T-helper 1 cell treated with Interleukin-12 subunit alpha and Interleukin-12 subunit beta and Interleukin-4 antibody, amounts not matched to agents 30 μg/mL and 1 μg/mL, for 36 hours (primary cell): ENCODE data around the gene F7.

Experiments used
- H3K27ac Mint-ChIP-seq: one replicate; pipeline ENCODE4 v1.8.0; 2021; ENCODE audit warnings: mild to moderate bottlenecking, mixed read lengths
- H3K27me3 Mint-ChIP-seq: one replicate; pipeline ENCODE4 v1.8.0; 2021; ENCODE audit warnings: low read depth, mixed read lengths
- H3K36me3 Mint-ChIP-seq: one replicate; pipeline ENCODE4 v1.8.0; 2021; ENCODE audit warnings: low read depth, mixed read lengths
- H3K4me1 Mint-ChIP-seq: one replicate; pipeline ENCODE4 v1.8.0; 2021; ENCODE audit warnings: low read depth, mixed read lengths
- H3K4me3 Mint-ChIP-seq: one replicate; pipeline ENCODE4 v1.8.0; 2021; ENCODE audit warnings: mild to moderate bottlenecking, moderate library complexity, mixed read lengths
- H3K9me3 Mint-ChIP-seq: one replicate; pipeline ENCODE4 v1.8.0; 2021; ENCODE audit warnings: mixed read lengths

The F7 gene

DNA sequence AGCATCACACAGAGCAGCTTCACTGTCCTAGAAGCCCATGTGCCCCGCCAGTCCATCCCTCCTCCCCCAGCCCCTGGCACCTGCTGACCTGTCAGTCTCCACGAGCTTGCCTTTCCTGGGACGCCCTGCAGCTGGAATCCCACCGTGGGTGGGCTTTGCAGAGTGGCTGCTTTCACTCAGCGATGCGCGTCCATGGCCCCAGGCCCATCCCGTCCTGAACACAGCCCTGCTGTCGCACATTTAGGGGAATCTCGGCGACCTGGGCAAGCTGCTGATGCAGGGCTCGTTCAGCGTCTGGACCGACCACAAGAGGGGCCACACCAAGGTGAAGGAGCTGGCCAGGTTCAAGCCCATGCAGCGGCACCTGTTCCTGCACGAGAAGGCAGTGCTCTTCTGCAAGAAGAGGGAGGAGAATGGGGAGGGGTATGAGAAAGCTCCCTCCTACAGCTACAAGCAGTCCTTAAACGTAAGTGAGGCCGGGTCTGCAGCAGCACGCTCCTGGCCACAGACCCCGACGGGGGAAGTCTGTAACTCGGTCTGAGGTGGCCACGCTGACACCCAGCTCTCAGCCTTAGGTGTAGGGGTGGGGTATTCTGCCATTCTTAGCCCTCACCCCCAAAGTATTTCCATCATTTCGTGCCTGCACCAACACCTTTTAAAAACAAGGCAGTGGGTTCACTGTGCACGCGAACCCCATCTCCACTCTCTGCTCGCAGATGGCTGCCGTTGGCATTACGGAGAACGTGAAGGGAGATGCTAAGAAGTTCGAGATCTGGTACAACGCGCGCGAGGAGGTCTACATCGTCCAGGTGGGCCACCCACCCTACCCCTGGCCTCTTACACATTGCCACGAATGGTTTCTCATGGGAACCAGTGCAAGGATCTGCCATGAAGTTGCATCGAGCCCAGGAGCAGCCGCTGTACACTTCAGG lies 18.3 kb upstream of the F7 start:
- H3K4me3 Mint-ChIP-seq = no peak overlapping the region
- H3K27me3 Mint-ChIP-seq = no peaks in the 10 kb centered on the region
- H3K9me3 Mint-ChIP-seq = no peaks in the 10 kb centered on the region
- no peak overlapping the region for H3K27ac Mint-ChIP-seq
- H3K4me1 Mint-ChIP-seq = no peaks in the 10 kb centered on the region
- no peaks in the 10 kb centered on the region for H3K36me3 Mint-ChIP-seq

DNA sequence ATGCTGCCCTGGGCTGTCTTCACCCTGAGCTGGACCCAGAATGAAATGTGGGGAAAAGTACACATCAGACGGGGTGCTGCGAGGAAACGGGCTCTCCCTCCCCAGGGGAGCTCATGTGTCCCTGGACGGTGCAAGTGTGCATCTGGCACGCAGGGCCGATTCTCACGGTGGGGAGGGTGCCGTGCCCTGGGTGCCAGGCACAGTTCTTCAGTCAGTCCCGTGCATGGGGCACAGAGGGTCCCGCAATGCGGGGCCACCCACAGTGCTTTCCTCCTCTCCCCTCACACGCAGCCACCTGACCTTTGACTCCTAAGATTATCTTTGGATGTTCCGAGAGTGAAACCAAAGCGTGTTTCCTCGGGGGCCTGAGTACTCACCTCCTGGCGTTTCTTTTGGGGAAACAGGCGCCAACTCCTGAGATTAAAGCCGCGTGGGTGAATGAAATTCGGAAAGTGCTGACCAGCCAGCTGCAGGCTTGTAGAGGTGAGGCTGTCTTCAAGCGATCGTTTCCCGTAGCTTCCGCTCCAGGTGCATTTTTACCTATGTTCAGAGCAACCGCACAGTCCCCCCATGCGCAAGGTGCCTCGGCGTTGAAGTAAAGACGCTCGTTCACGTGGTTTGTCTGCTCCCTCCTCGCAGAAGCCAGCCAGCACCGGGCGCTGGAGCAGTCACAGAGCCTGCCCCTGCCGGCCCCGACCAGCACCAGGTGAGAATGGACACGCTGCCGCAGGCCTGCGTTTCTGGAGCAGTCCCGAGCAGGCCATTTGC lies 17.5 kb upstream of the F7 start:
- Mint-ChIP-seq H3K9me3 (no peaks in the 10 kb centered on the region), H3K4me1 (no peaks in the 10 kb centered on the region), H3K36me3 (no peaks in the 10 kb centered on the region), H3K4me3 (no peak overlapping the region), H3K27me3 (no peaks in the 10 kb centered on the region), H3K27ac (no peak overlapping the region)

DNA sequence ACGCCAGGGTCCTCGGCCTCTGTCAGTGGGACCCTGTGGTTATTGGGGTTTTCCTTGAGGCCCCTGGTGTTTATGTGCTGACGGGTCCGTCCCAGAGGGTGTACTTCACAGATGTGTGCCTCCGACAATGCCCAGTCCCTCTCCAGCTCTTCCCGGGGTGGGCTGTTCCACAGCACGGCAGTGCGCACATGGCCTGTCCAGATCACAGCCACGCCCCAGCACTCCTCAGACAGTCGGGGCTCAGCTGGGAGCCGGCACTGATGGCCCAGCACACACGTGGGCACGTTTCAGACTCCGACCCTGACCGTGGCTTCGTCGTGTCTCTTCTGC lies 16.9 kb upstream of the F7 start:
- no peaks in the 10 kb centered on the region for H3K9me3 Mint-ChIP-seq
- H3K36me3 Mint-ChIP-seq = no peaks in the 10 kb centered on the region
- no peak overlapping the region for H3K4me3 Mint-ChIP-seq
- no peaks in the 10 kb centered on the region for H3K4me1 Mint-ChIP-seq
- H3K27me3 Mint-ChIP-seq = no peaks in the 10 kb centered on the region
- H3K27ac Mint-ChIP-seq = no peak overlapping the region

DNA sequence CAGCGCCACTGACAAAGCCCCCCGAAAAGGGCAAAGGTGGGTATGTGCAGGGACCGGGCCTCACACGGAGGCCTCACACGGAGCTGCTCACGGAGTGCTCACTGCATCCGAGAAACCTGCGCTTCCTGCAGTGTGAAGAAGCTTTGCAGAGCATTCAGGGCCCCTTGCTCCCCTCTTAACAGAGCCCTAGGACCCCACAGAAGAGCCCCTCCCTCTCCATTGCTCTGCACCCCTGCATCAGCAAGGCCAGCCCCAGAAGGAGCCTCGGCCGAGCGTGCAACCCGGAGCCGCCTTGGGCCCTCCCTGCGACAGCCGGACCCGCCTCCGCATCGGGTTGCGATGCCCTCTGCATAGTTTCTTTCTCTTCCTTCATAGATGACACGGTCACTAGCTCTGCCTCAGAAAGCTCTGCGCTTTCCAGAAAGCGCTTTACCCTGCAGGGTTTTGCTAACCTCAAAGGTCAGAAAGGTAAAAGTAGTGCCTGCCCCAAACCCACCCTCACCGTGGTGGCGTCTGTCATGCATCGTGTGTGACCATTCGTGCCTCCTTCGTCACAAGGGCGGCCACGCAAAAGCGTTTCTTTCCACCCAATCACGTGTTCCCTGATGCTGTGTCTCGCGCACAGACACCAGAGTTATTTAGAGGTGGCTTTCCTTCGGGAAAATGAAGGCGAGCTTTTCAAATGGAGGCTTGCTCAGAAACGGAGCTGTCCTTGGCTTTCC lies 15.7 kb upstream of the F7 start:
- H3K27me3 Mint-ChIP-seq = no peaks in the 10 kb centered on the region
- H3K36me3 Mint-ChIP-seq = no peaks in the 10 kb centered on the region
- no peak overlapping the region for H3K27ac Mint-ChIP-seq
- H3K4me1 Mint-ChIP-seq = no peaks in the 10 kb centered on the region
- no peak overlapping the region for H3K4me3 Mint-ChIP-seq
- H3K9me3 Mint-ChIP-seq = no peaks in the 10 kb centered on the region

DNA sequence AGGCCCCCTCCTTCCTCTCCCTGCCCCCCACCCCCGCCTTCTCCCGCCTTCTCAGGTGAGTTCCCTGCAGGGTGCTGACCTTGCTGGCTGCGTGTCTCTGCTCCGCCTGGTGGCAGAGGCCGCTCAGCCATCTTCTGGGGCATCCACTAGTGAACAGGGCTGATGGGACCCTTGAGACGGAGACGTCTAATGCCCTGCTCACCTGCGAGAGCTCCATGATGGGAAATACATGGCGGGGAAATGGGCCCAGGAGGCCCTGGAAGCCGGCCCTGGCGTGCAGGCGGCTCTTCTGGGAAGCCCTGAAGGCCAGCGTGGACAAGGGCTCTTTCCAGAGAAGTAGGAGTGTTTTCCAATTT lies 15.2 kb upstream of the F7 start:
- H3K27ac Mint-ChIP-seq = no peak overlapping the region
- H3K36me3 Mint-ChIP-seq = no peaks in the 10 kb centered on the region
- no peak overlapping the region for H3K4me3 Mint-ChIP-seq
- H3K9me3 Mint-ChIP-seq = no peaks in the 10 kb centered on the region
- H3K4me1 Mint-ChIP-seq = no peaks in the 10 kb centered on the region
- no peaks in the 10 kb centered on the region for H3K27me3 Mint-ChIP-seq

DNA sequence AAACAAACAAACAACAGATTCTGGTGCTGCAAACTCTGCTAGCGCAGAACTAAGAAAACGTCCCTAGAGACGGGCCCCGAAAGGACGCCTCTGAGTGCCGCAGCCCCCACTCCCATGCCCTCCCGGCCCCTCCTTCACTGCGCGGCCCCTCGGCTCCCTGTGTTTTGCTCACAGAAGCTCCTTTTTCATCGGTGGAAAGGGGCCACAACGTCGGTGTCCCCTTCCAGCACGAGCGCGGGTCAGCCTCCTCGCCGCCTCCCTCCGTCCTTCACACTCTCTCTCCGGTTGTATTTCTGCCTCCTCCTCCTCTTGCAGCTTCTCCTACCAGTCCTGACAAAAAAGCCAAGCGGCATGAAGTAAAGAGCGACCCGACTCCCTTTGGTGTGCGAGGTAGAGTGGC lies 14.8 kb upstream of the F7 start:
- no peaks in the 10 kb centered on the region for H3K9me3 Mint-ChIP-seq
- H3K4me1 Mint-ChIP-seq = no peaks in the 10 kb centered on the region
- H3K4me3 Mint-ChIP-seq = no peak overlapping the region
- no peak overlapping the region for H3K27ac Mint-ChIP-seq
- no peaks in the 10 kb centered on the region for H3K36me3 Mint-ChIP-seq
- H3K27me3 Mint-ChIP-seq = no peaks in the 10 kb centered on the region

DNA sequence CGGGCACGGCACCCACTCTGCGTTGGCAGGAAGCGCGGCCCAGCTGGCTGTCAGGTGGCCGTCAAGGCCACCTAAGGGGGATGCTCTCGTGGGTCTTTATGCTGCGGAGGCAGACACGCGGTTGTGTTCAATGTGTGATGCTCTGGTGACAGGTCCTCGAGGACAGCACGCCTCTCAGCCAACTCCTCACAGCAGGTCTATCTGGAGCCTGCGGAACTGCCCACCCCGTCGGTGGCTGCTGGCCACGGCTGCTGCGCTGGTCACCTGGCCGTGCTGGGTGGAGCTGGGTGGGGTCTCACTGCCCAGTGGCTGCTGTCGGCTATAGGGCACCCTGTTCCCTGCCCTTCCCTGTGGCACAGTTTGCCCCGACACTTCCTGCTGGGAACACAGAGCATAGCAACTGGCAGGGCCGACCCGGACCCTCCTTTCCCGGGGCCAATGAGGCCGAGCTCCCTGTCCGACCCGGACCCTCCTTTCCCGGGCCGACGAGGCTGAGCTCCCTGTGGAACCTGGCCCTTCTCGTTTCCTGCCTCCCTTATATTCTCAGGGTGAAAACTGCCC lies 14.3 kb upstream of the F7 start:
- Mint-ChIP-seq H3K36me3 (no peaks in the 10 kb centered on the region), H3K9me3 (no peaks in the 10 kb centered on the region), H3K27ac (no peak overlapping the region), H3K4me1 (no peaks in the 10 kb centered on the region), H3K27me3 (no peaks in the 10 kb centered on the region), H3K4me3 (no peak overlapping the region)

DNA sequence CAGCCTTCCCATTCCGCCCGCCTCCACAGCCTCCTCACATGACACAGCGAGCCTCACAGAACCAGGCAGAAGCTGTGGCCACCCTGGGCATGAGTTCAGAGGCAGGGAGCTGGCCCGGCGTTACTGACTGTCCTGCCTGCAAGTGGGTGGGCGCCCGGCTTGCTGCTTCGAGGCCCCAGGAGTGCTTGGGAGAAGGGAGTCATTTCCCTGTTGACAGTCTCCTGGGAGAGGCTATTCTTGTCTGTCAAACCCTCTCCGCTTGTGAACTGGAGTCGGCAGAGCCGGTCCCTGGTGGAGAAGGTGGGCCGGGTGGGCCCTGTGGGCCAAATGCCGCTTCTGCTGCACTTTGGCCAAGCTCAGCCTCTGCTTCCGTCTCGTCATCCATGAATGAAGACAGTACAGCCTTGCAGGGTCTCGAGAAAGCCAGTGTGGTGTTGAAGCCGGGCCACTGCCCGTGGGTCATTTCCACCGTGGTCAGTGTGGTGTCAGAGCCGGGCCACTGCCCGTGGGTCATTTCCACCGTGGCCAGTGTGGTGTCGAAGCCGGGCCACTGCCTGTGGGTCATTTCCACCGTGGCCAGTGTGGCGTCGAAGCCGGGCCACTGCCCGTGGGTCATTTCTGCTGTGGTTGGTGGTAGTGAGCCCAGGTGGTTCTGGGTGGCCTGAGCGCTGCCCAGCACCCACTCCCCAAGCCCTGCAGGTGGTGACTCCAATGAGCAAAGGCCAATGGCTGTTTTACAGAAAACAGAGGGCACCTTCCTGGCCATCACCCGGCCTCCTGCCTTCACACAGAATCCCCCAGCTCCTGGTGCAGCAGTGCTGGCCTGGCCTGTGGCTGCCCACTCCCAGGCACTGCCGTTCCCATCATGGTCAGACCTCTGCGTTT lies 13.5 kb upstream of the F7 start:
- no peak overlapping the region for H3K4me3 Mint-ChIP-seq
- H3K27me3 Mint-ChIP-seq = no peaks in the 10 kb centered on the region
- no peaks in the 10 kb centered on the region for H3K9me3 Mint-ChIP-seq
- no peaks in the 10 kb centered on the region for H3K36me3 Mint-ChIP-seq
- no peaks in the 10 kb centered on the region for H3K4me1 Mint-ChIP-seq
- no peak overlapping the region for H3K27ac Mint-ChIP-seq

DNA sequence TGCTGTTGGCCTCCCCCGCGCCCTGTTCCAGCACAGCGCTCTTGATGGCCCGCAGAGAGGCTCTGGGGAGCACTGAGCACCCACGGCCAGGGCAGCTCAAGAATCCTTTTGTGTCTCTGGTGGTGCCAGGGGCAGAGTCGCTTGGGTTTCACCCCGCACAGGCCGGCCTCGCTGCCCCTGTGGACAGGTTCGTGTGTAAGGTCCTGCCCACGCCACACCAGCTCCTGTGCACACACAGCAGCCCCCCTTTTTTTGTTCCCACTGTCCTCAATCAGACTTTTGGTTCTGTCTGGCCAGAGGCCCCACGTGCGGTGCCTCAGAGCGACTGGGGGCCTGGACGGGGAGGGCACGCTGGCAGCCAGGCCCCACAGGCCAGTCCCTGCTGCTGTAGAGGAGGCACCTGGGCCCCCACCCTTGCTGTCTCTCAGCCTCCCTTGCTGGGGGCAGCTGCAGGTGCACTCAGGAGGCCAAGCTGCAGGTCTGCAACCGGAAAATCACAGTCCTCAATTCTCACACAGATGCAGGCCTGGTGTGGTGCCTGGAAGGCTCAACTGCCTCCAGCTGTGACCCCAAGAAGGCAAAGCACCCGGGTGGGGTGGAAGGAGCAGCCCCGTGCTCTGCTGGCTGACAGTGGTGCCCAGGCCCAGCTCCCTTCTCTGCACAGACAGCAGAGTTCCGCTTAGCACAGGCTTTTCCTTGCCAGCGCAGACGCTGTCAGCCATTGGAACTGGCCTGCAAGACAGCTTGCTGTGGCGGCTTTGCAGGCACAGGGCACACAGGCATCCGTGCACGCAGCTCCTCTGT lies 12.6 kb upstream of the F7 start:
- Mint-ChIP-seq H3K27ac (no peak overlapping the region), H3K36me3 (no peaks in the 10 kb centered on the region), H3K27me3 (no peaks in the 10 kb centered on the region), H3K4me3 (no peak overlapping the region), H3K4me1 (no peaks in the 10 kb centered on the region), H3K9me3 (no peaks in the 10 kb centered on the region)

DNA sequence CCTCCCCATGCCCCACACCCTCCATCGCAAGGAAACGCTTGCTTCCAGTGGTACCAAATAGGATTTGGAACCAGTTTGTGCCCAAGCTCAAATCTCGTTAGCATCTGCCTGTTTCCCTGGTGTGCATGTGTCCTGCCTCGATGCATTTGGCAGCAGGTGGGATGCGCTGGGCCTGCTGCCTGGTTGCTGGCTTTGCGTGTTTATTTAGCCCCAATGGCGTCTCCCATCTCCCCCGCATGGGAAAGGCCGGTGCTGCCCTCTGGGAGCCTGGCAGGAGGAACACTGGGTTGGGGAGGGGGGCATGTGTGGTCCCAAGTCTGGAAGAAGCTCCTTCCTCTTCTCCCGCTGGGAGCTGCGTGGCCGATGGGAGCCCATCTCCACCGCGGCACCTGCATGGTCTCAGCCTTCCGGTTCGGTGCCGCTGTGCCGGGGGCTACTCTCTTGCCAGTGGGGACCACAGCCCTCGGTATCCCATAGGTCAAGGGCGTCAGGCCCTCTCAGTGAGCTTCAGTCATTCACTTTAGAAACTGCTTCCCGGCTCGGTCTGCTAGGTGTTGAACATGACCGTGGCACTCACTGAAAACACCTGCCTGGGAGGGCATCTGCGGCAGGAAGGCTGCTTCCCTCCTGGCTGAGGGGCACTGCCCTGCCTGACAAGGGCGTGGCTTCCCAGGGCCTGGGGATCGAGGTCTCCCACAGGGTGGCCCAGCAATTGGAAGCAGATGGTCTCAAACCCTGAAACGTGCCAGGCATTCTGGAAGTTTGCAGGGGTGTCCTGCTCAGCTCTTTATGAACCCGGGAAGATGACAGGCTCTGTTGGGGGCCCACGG lies 11.8 kb upstream of the F7 start:
- H3K27me3 Mint-ChIP-seq = no peaks in the 10 kb centered on the region
- H3K27ac Mint-ChIP-seq = no peak overlapping the region
- no peaks in the 10 kb centered on the region for H3K36me3 Mint-ChIP-seq
- H3K4me1 Mint-ChIP-seq = no peaks in the 10 kb centered on the region
- H3K4me3 Mint-ChIP-seq = no peak overlapping the region
- no peaks in the 10 kb centered on the region for H3K9me3 Mint-ChIP-seq

DNA sequence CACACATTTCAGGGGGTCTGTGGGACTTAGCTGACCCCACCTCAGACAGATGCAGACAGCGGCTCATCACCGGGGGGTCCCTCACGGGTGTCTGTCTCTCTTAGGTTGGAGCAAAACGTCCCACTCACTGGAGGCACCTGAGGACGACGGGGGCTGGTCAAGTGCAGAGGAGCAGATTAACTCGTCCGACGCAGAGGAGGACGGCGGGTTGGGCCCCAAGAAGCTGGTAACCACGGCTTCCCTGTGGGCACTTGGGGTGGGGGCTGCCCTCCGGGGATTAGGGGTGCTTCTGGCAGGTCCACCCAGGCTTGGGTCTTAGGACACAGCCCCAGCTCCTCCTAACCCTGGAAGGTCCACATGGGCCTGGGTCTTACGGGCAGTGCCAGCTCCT lies 11.2 kb upstream of the F7 start:
- Mint-ChIP-seq H3K4me1 (no peaks in the 10 kb centered on the region), H3K27ac (no peak overlapping the region), H3K4me3 (no peak overlapping the region), H3K27me3 (no peaks in the 10 kb centered on the region), H3K9me3 (no peaks in the 10 kb centered on the region), H3K36me3 (no peaks in the 10 kb centered on the region)

DNA sequence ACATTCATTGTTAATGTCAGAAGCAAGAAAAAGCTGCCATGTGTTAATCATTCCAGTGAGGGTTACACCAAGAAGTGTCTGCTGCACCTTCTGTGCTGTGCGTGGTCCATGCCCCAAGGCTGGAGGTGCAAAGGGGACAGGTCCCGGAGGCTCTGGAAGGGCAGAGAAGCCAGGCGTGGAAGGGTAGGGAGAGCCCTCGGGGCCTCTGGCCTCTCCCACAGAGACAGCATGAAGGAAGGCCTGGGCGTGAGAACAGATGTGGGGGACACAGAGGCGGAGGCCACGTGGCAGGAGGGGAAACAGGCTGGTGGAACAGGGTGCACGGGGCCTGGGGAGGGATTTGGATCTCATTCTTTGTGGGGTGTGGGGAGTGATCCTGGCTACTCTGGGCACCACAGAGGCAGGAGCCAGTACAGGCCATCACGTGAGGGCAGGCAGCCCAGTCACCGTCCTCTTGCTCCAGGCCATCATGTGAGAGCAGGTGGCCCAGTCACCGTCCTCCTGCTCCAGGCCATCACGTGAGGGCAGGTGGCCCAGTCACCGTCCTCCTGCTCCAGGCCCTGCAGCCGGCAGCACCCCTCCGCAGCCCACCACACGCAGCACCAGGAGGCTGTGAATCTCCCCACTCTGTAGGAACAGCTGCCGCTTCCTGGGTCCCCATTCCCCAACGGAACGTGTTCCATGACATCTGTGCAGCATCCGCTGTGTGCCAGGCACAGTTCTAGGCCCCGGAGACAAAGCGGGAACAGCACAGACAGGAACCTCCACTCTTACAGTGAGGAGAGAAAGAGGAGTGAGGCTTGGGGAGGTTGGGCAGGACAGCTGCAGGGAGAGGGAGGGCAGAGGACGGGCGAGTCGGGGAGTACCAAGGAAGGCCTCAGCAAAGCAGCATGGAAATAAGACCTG lies 10.2 kb upstream of the F7 start:
- no peak overlapping the region for H3K27ac Mint-ChIP-seq
- H3K27me3 Mint-ChIP-seq = no peaks in the 10 kb centered on the region
- H3K4me1 Mint-ChIP-seq = no peaks in the 10 kb centered on the region
- H3K9me3 Mint-ChIP-seq = no peaks in the 10 kb centered on the region
- H3K36me3 Mint-ChIP-seq = no peaks in the 10 kb centered on the region
- no peak overlapping the region for H3K4me3 Mint-ChIP-seq
